ENCODE measurements around the gene C12orf42.

The C12orf42 gene

GRCh38 chr12:103257763-103258162 lies 238.0 kb downstream of the C12orf42 start:
- no peak for DNase-seq (ENCODE audit: low read depth)

Data from activated T-cell treated with anti-CD3 and anti-CD28 coated beads for 48 hours (primary cell).